HG02623 (cell line): ENCODE measurements around the gene IL12B.
"Not testable (repeated sequence)": the region's sequence is repeated elsewhere in the genome, so short reads cannot be mapped to it uniquely, and the experiment has no call there.

Experiments
- ATAC-seq: cut with Tn5 transposase; IDR thresholded peaks from one replicate; pipeline ENCODE4 v1.9.1; 2021; ENCODE audit warnings: moderate library complexity; ENCODE audit not compliant: unreplicated experiment

Gene IL12B

DNA sequence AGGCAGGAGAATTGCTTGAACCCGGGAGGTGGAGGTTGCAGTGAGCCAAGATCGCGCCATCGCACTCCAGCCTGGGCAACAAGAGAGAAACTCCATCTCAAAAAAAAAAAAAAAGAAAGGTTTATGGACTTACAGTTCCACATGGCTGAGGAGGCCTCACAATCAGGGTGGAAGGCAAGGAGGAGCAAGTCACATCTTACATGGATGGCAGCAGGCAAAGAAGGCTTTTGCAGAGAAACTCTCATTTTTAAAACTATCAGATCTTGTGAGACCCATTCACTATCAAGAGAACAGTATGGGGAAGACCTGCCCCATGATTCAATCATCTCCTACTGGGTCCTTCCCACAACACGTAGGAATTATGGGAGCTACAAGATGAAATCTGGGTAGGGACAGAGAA, 33.0 kb downstream of the IL12B start:
- not testable (repeated sequence) for ATAC-seq

DNA sequence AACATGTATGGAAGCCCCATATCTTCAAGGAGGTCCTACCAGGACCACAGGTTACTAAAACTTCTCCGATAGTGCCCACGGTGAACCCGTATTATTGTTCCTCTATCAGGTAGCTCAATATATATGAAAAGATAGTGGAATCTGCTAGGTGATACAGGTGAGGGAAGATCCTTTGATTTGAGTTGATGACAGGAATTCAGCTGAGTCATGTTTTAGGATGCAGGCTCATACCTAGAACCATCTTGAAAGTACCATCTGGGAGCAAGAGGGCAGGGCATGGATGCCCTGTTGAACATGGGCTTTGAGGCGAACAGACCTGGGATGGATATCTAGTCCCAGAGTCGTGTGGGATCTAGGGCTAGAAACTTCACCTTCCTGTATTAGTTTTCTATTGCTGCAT, 35.4 kb downstream of the IL12B start:
- no peak for ATAC-seq

DNA sequence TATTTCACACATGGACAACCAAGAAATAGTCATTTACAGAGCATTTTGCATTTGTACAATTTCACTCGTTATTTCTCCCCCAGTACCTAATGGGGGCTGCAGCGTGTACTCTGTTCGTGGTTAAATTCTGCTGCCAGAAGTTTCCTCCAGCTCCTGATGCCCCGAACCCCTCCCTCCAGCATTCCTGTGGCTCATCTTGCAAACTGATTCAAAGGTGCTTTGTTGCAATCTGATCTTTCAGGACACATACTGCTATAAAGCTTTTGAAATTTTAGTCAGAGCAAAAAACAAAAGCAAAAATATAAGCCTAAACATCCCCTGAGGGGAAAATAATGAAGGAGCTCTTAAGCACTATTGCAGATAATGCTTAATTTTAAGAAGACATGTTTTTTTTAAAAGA, 39.5 kb downstream of the IL12B start:
- ATAC-seq: no peak

DNA sequence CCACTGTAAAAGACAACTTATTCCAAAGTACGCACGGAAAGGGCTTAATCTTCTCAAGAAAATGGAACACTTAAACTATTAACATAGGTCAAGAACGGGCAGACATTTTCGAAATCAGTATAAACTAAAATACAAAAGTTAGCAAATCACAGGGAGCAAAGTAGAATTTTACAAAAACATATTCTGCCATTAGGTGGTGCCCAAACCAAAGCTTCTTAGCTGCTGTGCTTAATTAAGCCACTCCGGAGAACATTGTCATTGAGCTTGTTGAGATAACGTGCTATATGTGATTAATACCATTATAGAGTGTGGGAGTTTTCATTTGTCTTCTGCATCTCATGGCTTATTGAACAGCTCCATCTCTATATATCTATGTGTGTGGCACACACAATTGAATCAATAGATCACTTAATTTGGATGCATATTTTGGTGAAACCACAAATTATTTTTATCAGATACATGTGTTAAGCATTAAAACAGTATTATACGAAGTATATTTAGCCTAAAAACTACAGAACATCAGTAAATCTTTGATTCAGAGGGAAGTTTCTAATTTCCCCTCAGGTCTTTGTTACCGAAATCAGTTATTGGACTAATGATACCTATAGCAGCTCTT, 43.8 kb downstream of the IL12B start:
- ATAC-seq: no peak

DNA sequence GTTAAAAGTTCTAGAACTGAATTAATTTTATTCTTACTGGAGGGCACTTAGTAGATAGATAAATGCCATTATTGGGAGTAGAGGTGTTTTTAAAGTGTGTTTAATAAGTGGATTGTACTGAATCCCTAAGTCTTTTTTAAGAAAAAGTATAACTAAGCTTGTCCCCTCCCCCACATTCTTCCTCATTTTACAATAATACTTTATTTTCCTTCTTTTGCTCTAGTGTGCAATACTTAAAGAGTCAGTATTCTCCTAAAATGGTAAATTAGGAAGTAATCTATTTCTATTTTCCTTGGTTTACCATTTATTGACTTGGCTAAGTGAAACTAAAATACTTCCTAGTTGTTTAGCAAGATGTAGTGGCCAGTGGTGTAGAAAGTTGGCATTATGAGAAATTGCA, 55.6 kb downstream of the IL12B start:
- ATAC-seq: no peak

DNA sequence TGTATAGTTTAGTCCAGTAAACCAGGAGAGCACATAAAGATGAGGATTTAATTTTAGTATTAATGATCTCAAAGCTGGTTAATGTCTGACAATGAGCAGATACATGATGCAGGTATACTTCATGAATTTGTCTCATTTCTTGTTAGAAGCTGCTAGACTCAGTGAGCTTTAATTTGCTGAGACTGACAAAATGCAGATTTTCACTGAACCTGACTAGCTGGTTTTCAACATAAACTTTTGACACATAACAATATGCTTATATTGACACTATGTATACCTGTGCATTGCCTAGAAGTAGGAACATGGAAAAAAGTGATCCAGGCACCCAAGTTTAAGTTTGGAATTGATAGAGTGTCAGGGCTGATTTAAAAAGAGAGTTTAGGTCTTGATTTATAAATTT, 56.4 kb downstream of the IL12B start:
- no peak for ATAC-seq

DNA sequence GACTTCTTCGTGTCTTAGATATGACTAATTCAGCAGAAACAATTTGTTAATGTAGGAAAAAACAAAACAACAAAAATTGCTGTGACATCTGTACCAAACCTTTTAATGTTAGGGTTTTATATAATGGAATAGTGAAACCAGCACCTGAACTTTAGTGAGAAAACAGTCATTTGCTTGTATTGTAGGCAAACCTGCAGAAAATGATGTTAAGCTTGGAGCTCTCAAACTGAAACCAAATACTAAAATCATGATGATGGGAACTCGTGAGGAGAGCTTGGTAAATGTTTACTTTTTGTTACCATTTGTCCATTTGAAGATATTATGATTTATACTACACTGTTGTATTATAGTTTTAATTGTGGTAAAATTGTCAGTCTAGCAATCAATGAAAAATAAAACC, 60.6 kb downstream of the IL12B start:
- no peak for ATAC-seq

DNA sequence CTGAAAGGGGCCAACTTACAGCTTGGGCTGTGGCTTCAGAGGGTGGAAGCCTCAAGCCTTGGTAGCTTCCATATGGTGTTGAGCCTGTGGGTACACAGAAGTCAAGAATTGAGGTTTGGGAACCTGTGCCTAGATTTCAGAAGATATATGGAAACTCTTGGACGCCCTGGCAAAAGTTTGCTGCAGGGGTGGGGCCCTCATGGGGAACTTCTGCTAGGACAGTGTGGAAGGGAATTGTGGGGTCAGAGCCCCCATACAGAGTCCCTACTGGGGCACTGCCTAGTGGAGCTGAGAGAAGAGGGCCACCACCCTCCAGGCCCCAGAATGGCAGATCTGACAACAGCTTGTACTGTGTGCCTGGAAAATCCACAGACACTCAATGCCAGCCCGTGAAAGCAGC, 63.5 kb downstream of the IL12B start:
- ATAC-seq: not testable (repeated sequence)
